Gastroesophageal sphincter (tissue), 4 donors: Measurements from ENCODE around the gene MKS1. TPM values are rescaled to one million over a fixed set of nuclear protein-coding genes. Genes with fewer than 3 reads are reported as not detected.

ENCODE experiments used
- ATAC-seq: fragments of 150-250 bp; one replicate; pipeline ENCODE4 v1.9.1; 2016; ENCODE audit warnings: mild to moderate bottlenecking, moderate library complexity
- H3K27ac ChIP-seq, 4 donors: fragments of 200-600 bp; sonication (generic) in 3 of 4; 1 replicate in 3 of 4; 2 replicates in 1 of 4; pipeline ENCODE4 v1.5.1; 2016 to 2019
- H3K27me3 ChIP-seq: fragments of 200-600 bp; sonication (generic); one replicate; pipeline ENCODE4 v1.5.1; 2019
- H3K36me3 ChIP-seq, 2 donors: fragments of 200-600 bp; sonication (generic); one replicate each; pipeline ENCODE4 v1.5.1; 2019; ENCODE audit warnings: control low read depth in 1 of 2
- H3K4me1 ChIP-seq, 3 donors: fragments of 200-600 bp; sonication (generic); 1 replicate in 2 of 3; 2 replicates in 1 of 3; pipeline ENCODE4 v1.5.1; 2016 to 2019; ENCODE audit warnings: control low read depth in 2 of 3
- H3K4me3 ChIP-seq, 2 donors: fragments of 200-600 bp; sonication (generic); one replicate each; pipeline ENCODE4 v1.5.1; 2019; ENCODE audit warnings: mild to moderate bottlenecking in 1 of 2, moderate library complexity in 1 of 2
- H3K9me3 ChIP-seq, 3 donors: fragments of 200-600 bp; sonication (generic); one replicate each; pipeline ENCODE4 v1.5.1; 2017 to 2019; ENCODE audit warnings: control low read depth in 2 of 3
- CTCF ChIP-seq, 4 experiments: fragments of 200-600 bp in 2 of 4; fragments of 450-650 bp in 2 of 4; sonication (generic) in 1 of 4; IDR thresholded peaks; one replicate each; pipeline ENCODE4 v1.5.1; 2017 to 2019; ENCODE audit warnings: antibody characterized with exemption in 4 of 4, mild to moderate bottlenecking in 2 of 4, moderate library complexity in 2 of 4
- EP300 ChIP-seq: sonication (generic); formaldehyde crosslinking; IDR thresholded peaks from one replicate; pipeline ENCODE4 v1.6.1; 2017; ENCODE audit warnings: antibody characterized with exemption, mild to moderate bottlenecking
- POLR2A ChIP-seq, 2 donors: fragments of 450-650 bp; IDR thresholded peaks; one replicate each; pipeline ENCODE4 v1.6.1; 2017; ENCODE audit warnings: antibody characterized with exemption in 2 of 2, mild to moderate bottlenecking in 2 of 2, moderate library complexity in 1 of 2
- POLR2AphosphoS5 ChIP-seq: sonication (generic); formaldehyde crosslinking; IDR thresholded peaks from one replicate; pipeline ENCODE4 v1.6.1; 2017; ENCODE audit warnings: antibody characterized with exemption
- WGBS, 2 donors: methylation state at CpG; one replicate each; pipeline ENCODE4 v1.1.5; 2018; ENCODE audit warnings: low coverage in 1 of 2; 5-methylcytosine and 5-hydroxymethylcytosine counted together
- total RNA-seq, 4 donors: library from RNA; depleted of rRNA; stranded (reverse); fragments of >200 nt; gene quantifications; one replicate each; pipeline ENCODE4 v1.1.0, GENCODE V29; 2016

Gene MKS1
- total RNA-seq, 4 donors from 2014 or later = 6.7 to 9.3 (median 7.9) TPM

GRCh38 chr17:58265271-58265670 is 46.2 kb upstream of the MKS1 start:
- H3K27ac ChIP-seq = no peak overlapping the region
- 66 to 84% methylated on average over 3 to 4 of the region's 4 CpGs for WGBS, 2 donors
- H3K4me1 ChIP-seq = no peaks in the 10 kb centered on the region
- H3K36me3 ChIP-seq = no peaks in the 10 kb centered on the region
- H3K9me3 ChIP-seq = no peaks in the 10 kb centered on the region
- H3K4me3 ChIP-seq = no peak overlapping the region
- no peak for ATAC-seq
- no peak for TF ChIP-seq EP300
- TF ChIP-seq POLR2AphosphoS5 = no peak
- no peak for TF ChIP-seq POLR2A (IDR thresholded peaks at IDR 0.05)
- H3K27me3 ChIP-seq = peaks cover 74% of the 10 kb centered on the region

- no peak overlapping the region for H3K27ac ChIP-seq
- H3K9me3 ChIP-seq = no peaks in the 10 kb centered on the region
- H3K4me3 ChIP-seq = no peak overlapping the region
- TF ChIP-seq EP300 (no peak), POLR2A (IDR thresholded peaks at IDR 0.05) (no peak), POLR2AphosphoS5 (no peak), CTCF (IDR thresholded peaks at IDR 0.05) (no peak)
- H3K4me1 ChIP-seq = no peaks in the 10 kb centered on the region
- WGBS, 2 donors = 48 to 77% methylated on average over 3 to 6 of the region's 6 CpGs
- ATAC-seq = no peak
- no peaks in the 10 kb centered on the region for H3K36me3 ChIP-seq
- H3K27me3 ChIP-seq = peaks cover 77% of the 10 kb centered on the region
Observed at GRCh38 chr17:58264407-58265103, 45.5 kb upstream of the MKS1 start.

GRCh38 chr17:58263773-58264172 is 44.7 kb upstream of the MKS1 start:
- no peak for ATAC-seq
- WGBS, 2 donors = 63 to 72% methylated on average over 1 of the region's 1 CpG

GRCh38 chr17:58262149-58262548 is 43.1 kb upstream of the MKS1 start:
- Histone ChIP-seq H3K36me3 (no peaks in the 10 kb centered on the region), H3K27ac (no peak overlapping the region), H3K27me3 (peaks cover 72% of the 10 kb centered on the region), H3K4me3 (no peak overlapping the region), H3K4me1 (no peaks in the 10 kb centered on the region), H3K9me3 (no peaks in the 10 kb centered on the region)
- no peak for ATAC-seq
- 87 to 91% methylated on average over 10 to 11 of the region's 11 CpGs for WGBS, 2 donors
- TF ChIP-seq EP300 (no peak), POLR2A (IDR thresholded peaks at IDR 0.05) (no peak), CTCF (IDR thresholded peaks at IDR 0.05) (no peak), POLR2AphosphoS5 (no peak)

More at GRCh38 chr17:58263773-58264172, 44.7 kb upstream of the MKS1 start:
- no peaks in the 10 kb centered on the region for H3K4me1 ChIP-seq
- peaks cover 76% of the 10 kb centered on the region for H3K27me3 ChIP-seq
- H3K27ac ChIP-seq = no peak overlapping the region
- TF ChIP-seq EP300 = no peak
- no peak for TF ChIP-seq POLR2AphosphoS5
- TF ChIP-seq POLR2A (IDR thresholded peaks at IDR 0.05) = no peak
- TF ChIP-seq CTCF (IDR thresholded peaks at IDR 0.05) = no peak
- no peaks in the 10 kb centered on the region for H3K9me3 ChIP-seq
- H3K4me3 ChIP-seq = no peak overlapping the region
- no peaks in the 10 kb centered on the region for H3K36me3 ChIP-seq

- 13 to 21% methylated on average over 2 to 4 of the region's 8 CpGs for WGBS, 2 donors
- peaks cover 71% of the 10 kb centered on the region for H3K27me3 ChIP-seq
- no peak for ATAC-seq
Observed at GRCh38 chr17:58254803-58255202, 35.7 kb upstream of the MKS1 start.

More at GRCh38 chr17:58254803-58255202, 35.7 kb upstream of the MKS1 start:
- Histone ChIP-seq H3K36me3 (no peaks in the 10 kb centered on the region), H3K9me3 (no peaks in the 10 kb centered on the region), H3K27ac (no peak overlapping the region), H3K4me1 (peaks cover 0 to 2% (median 0%) of the 10 kb centered on the region in 3 donors), H3K4me3 (no peak overlapping the region)
- no peak for TF ChIP-seq POLR2AphosphoS5
- TF ChIP-seq CTCF (IDR thresholded peaks at IDR 0.05) = no peak
- TF ChIP-seq POLR2A (IDR thresholded peaks at IDR 0.05) = no peak
